IPS-18c (cell line): Measurements from ENCODE around the gene TCF3.

Source experiments
- H3K4me3 ChIP-seq: 2 replicates; pipeline ENCODE4 v1.7.0; 2013; ENCODE audit warnings: low read depth, mild to moderate bottlenecking, low read length, moderate library complexity; ENCODE audit not compliant: insufficient read depth
- H3K9me3 ChIP-seq: one replicate; pipeline ENCODE4 v1.6.1; 2013; ENCODE audit warnings: mild to moderate bottlenecking, low read length, moderate library complexity; ENCODE audit not compliant: control insufficient read depth, insufficient read depth

TCF3 gene

DNA sequence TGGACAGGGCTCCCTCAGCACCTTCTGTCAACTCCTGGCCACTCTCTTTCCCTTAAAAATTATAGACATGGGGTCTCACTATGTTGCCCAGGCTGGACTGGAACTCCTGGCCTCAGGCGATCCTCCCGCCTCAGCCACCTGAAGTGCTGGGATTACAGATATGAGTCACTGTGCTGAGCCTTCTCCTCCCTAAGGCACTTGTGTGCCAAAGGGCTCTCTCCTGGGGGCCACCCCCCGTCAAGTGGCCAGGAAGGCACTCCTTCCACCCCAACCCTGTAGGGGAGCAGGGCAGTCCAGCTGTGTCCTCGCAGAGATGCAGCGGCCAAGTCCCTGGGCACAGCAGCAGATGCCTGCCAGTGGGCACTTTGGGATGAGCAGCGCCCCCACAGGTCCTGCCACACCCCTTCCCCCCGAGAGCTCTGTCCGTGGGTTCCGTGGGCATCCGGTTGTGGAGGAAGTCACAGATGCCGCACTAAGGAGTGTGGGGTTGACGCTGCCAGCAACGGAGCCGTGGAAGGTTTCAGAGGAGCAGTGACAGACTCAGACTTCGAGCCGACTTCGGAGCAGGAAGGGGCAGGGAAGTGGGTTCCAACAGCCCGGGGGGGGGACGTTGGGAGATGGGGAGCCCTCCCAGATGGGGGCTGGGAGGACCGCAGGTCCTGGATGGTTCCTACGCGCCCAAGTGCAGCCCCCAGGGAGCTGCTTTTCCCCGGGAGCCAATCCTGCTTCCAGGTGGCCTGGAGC lies 43.9 kb downstream of the TCF3 start:
- Histone ChIP-seq H3K9me3 (no peaks in the 10 kb centered on the region), H3K4me3 (no peak overlapping the region)

DNA sequence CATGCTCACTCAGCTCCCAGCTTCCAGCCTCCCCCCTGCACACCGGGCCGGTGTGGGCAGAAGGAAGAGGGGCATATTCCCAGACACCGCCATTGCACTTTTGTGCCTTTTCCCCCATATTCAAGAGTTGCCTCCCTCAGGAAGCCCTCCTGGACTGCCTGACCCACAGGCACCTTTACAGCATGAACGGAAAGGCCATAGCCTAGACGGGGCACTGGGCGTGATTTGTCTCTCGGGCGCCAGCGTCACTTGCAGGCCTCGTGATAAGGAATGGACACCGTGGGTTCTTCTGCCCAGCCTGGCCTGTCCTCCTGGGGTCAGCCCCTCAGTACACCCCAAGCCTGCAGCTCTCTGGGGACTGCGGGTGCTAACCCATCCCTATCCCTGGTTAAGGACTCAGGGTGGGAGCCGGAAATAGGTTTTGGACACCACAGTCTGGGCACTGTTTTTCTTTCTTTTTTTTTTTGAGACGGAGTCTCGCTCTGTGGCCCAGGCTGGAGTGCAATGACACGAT lies 46.2 kb downstream of the TCF3 start:
- Histone ChIP-seq H3K9me3 (no peaks in the 10 kb centered on the region), H3K4me3 (peak overlapping the region; percentile 83)

DNA sequence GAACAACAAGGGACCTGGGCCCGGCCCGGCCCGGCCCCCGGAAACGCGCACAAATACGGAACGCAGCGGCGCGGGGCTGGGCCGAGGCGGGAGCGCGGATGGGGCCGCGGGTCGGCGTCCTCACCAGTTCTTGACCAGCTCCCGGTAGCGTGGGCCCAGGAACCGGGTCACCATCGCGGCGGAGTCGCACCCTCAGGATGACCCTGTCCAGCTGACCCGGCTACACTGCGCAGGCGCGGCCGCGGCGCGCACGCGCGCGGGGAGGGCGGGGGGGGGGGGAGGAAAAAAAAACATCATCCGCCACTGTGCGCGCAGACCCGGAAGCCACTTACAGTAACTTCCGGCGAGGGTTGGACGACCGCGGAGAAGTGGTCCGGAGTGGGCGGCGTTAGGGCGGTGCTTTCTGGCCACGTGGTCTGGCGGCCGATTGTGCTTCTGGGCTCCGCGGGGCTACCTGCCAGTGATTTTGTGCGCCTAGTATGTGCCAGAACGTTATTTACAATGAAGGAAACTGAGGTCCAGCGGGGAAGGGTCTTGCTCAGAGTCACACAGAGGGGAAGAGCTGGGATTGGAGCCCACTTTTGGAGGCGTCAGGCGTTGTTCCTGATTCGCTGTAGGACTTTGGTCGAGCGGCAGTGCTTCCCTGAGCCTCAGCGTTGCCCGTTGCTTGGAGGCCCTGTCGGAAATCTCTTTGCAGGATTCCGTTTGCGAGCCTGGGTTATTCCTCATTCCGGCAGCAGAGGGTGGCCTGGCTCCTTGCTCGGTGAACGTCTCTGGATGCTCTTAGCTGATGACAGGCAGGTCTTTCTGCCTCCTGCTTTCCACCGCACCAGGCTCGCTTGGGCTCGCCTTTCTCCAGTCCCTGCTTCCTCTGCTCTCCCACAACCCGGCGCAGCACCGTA lies 46.9 kb downstream of the TCF3 start, which contains the start of gene UQCR11:
UQCR11 (minus strand) TSS at position 227 of the 902 bp plus-strand sequence; CDS start at position 174, 53 bp downstream.
- Histone ChIP-seq H3K9me3 (no peaks in the 10 kb centered on the region), H3K4me3 (peak within 1 kb of the TSS; percentile 83)

DNA sequence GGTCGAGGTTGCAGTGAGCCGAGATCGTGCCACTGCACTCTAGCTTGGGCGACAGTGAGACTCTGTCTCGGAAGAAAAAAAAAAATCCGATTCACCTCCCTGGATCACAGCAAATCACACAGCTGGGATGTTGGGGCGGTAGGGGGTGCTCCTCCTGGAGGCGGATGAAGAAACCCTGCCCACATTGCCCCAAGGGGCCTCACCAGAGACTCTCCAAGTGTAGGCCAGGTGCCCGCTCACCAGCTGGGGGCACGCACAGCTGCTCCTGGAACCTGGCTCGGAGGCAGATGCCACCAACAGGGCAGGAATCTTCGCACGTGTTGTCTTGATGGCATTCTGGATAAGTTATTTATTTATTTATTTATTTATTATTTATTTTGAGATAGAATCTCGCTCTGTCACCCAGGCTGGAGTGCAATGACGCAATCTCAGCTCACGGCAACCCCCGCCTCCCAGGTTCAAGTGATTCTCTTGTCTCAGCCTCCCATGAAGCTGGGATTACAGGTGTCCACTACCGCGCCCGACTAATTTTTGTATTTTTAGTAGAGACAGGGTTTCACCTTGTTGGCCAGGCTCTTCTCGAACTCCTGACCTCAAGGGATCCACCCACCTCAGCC lies 50.2 kb downstream of the TCF3 start:
- H3K9me3 ChIP-seq: no peaks in the 10 kb centered on the region
- H3K4me3 ChIP-seq: no peak overlapping the region; the same call in 1 of the 2 replicates

DNA sequence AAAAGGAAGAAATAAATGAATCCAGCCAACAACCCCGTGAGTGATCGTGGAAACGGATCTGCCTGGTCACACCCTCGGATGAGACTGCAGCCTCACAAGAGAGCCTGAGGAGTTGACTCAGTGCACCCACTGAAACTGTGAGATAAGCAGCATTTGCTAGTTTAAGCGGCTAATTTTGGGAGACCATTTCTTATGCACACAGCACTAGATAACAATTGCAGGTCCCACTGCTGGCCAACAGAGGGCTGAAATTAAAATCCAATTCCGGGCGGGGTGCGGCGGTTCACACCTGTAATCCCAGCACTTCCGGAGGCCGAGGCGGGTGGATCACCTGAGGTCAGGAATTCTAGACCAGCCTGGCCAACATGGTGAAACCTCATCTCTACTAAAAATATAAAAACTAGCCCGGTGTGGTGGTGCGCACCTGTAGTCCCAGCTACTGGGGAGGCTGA lies 50.8 kb downstream of the TCF3 start:
- H3K4me3 ChIP-seq: no peak overlapping the region
- H3K9me3 ChIP-seq: no peaks in the 10 kb centered on the region

DNA sequence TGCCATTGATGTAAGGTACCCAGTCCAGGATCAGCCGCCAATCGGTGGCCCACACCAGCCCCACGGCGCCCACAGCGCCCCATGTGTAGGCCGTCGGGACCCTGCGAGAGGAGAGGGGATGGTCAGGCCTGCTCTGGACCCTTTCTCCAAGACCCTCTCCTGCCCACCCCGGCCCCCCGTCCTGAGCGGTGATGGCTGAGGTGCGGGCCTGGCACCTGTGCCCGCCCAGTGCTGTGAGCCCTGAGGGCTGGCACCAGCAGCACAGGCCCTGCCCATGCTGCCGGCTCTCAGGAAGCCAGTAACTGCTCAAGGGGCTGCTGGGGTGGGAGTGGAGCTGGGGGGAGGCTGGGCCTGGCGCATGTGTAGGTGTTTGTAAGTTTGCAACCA lies 53.0 kb downstream of the TCF3 start:
- Histone ChIP-seq H3K4me3 (no peak overlapping the region), H3K9me3 (no peaks in the 10 kb centered on the region)

DNA sequence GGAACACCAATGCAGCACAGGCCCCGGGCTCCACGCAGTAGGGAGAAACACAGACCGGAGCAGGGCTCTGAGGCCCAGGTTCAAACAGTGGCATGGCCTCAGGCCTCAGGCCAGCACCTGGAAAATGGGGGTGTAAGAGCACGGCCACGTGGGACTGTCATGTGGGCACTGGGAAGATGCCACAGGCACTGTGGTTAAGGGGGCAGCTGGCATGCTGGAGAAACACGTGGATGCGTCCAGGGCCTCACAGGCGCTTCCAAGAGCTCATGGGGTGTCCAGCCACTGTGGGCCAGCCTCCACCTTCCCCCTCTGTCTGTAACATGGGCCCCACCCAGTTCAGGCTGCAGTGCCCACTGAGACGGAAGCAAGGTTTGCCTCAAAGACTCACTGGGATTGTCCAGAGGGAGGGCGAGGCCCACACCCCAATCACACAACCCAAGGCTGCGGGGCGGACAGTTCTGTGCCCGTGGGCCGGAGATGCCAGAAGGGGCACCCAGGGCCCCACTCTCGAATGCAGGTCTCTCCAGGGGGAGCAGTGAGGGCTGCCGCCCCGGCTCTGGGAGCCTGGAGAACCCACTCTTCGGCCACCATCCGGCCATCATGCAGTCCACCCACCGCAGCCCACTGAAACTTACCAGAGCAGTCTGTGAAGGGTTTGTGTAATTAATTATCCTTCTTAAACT lies 53.5 kb downstream of the TCF3 start:
- H3K9me3 ChIP-seq: no peaks in the 10 kb centered on the region
- no peak overlapping the region for H3K4me3 ChIP-seq

DNA sequence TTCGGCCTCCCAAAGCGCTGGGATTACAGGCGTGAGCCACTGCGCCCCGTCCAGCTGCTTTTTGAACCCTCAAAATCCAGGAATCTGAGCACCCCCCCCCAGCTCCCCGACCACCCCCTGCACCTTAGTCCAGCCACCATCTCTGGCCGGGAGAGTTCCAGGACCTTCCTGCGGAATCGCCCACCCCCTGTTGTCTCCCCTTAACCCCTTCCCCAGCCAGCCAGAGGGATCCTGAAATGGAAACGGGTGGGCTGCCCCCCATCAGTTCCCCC lies 59.0 kb downstream of the TCF3 start:
- Histone ChIP-seq H3K9me3 (no peaks in the 10 kb centered on the region), H3K4me3 (peak overlapping the region; percentile 62; the same call in 1 of the 2 replicates)

DNA sequence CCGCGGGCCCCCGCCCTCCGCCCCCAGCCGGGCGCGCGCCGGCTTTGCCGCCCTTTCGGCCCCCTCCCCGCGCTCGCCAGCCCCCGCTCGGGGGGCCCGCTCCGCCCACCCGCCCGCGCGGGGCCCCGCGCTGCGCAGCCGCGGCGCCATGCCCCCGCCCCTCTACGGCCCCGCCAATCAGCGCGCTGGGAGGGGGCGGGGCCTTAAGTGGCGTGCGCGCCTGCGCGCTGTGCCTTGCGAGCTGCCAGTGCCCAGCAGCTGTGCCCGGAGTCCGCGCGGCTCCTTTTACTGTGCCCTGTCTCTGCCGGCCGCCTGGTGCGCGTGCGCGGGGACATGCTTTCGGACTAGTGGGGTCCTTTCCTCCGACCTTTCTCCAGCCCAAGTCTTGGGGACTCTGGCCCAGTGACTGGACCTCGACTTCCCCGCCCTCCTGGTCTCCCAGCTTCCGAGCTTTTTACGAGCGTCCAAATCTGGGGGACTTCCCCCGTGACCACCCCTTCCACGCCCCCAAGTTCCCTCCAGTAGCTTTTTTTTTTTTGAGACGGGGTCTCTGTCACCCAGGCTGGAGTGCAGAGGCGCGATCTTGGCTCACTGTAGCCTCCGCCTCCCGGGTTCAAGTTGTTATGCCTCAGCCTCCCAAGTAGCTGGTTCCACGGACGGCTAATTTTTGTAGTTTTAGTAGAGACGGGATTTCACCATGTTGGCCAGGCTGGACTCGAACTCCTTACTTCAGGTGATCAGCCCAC lies 59.5 kb downstream of the TCF3 start, which contains the start of gene MBD3:
MBD3 (minus strand) TSS at position 111 of the 746 bp plus-strand sequence. CDS start 234 bp downstream, outside the sequence.
- Histone ChIP-seq H3K4me3 (peak within 1 kb of the TSS; percentile 92), H3K9me3 (no peaks in the 10 kb centered on the region)

DNA sequence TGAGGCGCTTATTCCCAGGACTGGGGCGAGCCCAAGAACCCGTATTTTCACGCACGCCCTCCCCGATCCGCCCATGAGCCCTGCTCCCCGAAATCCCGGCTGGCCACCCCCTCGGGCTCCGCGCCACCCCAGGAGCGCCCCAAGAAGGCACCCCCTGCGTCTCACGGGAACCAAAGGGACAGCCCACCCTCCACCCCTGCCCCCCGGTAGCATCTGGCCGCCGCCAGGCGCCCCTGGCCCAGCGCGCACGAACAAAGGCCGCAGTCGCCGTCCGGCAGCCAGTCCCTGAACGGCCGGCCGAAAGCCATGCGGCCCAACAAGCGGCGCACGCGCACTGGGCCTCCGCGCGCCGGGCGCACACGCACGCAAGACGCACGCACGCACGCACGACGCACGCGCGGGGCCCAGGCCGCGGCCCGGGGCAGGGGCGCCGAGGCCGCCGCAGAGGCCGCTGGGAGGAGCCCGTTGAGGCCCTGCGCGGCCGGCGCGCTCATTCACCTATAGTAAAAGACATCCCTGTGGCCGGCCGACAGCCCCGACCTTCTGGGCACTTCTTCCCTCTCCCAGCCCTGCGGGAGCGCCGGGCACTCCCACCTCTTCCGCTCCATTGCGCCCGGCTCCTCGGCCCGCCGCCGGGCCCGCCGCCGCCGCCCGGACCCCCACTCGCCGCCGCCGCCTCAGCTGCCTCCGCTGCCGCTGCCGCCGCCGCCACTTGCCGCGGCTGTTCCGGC lies 60.2 kb downstream of the TCF3 start:
- H3K4me3 ChIP-seq: peak overlapping the region; percentile 92
- no peaks in the 10 kb centered on the region for H3K9me3 ChIP-seq

DNA sequence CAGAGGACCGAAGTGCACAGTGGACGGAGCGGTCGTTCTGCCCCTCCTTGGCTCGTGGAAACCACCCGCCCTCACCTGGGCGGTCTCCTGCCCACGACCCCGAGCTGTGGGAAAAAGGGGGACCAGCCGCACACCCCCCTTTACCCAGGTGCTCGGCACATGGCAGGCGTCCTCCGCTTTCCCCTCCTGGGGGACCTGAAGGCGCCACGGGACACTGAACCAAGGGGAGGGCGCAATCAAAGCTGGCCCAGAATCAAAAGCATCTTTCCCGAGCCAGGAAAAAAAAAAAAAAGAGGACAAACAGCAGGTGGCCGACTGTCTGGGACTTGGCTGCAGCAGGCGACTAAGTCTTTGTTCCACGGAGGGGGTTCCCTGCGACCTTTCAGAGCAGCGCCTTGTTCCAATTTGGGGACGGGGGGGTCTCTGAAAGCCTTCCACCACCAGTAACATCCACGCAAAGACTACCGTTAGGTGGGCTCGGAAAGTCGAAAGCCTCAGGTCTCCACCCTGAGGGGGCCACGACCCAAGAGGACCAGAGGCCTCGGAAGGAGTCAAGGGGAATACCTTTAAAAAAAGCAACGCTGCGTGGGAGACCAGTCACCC lies 60.9 kb downstream of the TCF3 start:
- H3K9me3 ChIP-seq: no peaks in the 10 kb centered on the region

DNA sequence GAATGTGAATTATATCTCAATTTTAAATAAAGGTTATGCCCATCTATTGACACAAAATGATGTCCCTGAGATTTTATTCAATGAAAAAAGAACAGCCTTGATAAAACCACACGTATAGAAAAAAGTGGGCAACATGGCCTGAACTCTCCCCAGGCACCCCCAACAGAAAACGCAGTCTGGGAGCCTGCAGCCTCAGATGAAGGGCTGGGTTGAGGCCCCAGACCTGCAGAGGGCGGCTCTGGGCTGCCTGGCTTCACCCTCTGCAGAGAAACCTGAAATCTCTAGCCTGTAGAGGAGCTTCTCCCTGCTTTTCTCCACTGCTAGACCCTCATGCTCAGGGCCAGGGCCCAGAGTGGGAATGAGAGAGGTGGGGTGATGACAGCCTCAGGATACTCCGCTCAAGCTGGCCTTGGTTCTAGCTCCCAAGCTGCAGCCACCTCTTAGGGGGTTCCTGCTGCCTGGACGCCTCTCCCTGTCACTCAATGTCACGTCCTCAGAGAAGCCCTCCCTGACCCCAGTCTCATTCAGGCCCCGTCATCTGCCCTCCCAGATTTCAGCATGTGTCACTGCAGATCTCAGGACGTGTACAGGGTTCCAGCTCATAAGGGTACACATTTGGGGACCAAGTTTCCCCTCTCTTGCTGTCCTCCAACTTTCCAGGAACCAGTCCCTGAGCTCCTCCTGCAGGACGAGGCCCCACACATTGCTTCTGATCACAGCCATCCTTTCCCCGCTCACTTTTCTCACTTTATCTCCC lies 61.6 kb downstream of the TCF3 start:
- Histone ChIP-seq H3K4me3 (peak overlapping the region; percentile 92), H3K9me3 (no peaks in the 10 kb centered on the region)

More for the DNA sequence above, 60.9 kb downstream of the TCF3 start:
- peak overlapping the region; percentile 92 for H3K4me3 ChIP-seq

DNA sequence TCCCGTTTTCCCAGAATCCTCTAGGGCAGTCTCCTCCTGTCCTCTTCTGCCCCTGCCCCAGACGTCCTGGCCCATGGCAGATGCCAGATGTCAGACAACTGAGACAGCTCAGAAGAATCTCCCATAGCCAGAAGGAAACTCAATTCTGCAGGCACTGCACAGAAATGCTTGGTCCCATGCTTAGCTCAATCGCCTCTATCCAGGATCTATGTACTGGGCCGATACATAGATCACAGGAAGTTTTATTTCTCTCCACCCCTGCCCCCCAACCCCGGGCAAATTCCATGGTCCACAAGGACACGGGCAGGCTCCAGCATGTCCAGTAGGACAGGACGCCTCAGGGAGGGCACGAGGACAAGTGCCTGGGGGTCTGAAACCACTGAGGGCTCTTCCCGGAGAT lies 64.5 kb downstream of the TCF3 start:
- Histone ChIP-seq H3K9me3 (no peaks in the 10 kb centered on the region), H3K4me3 (no peak overlapping the region)

DNA sequence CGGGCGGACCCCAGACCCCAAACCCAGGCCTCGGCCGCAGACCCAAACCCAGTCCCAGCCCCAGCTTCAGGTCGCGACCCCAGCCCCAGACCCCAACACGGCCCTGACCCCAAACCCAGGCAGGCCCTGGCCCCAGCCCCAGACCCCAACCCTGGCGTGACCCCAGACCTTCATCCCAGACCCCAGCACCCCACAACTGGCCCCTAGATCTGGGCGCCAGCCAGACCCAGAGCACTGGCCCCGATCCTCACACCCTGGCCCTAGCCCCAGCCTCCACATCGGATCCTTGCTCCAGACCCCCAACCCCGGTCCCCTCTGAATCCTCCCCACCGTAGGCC lies 67.2 kb downstream of the TCF3 start:
- no peak overlapping the region for H3K4me3 ChIP-seq
- H3K9me3 ChIP-seq: no peaks in the 10 kb centered on the region
